Cardiac fibroblast (primary cell): ENCODE measurements around the gene GRIK1.

ENCODE experiments used
- DNase-seq, 2 donors: peaks; one replicate each; pipeline versions ENCODE4 v3.0.0 to v3.0.0-alpha.2; 2010; ENCODE audit warnings: low read depth in 2 of 2
- H3K4me3 ChIP-seq, 2 donors: replicated peaks in 1 of 2; 1 replicate in 1 of 2; 2 replicates in 1 of 2; pipeline ENCODE4 v1.5.1; 2011; ENCODE audit warnings: low read depth in 2 of 2, low read length in 2 of 2, mild to moderate bottlenecking in 2 of 2, moderate library complexity in 1 of 2
- CTCF ChIP-seq: IDR thresholded peaks from one replicate; pipeline ENCODE4 v1.5.1; 2011; ENCODE audit warnings: low read depth, mild to moderate bottlenecking, low read length, inconsistent platforms

The GRIK1 gene

GRCh38 chr21:29538115-29538514 lies 401.7 kb downstream of the GRIK1 start:
- no peak overlapping the region for H3K4me3 ChIP-seq
- TF ChIP-seq CTCF, result no peak
- DNase-seq, result peak; percentile 46 to 76

GRCh38 chr21:29534448-29534847 lies 405.3 kb downstream of the GRIK1 start:
- no peak overlapping the region for H3K4me3 ChIP-seq
- TF ChIP-seq CTCF, result no peak
- no peak for DNase-seq

- TF ChIP-seq CTCF, result no peak
- no peak for DNase-seq
- no peak overlapping the region for H3K4me3 ChIP-seq
These were observed 410.7 kb downstream of the GRIK1 start for GRCh38 chr21:29529139-29529538.

GRCh38 chr21:29526545-29526944 lies 413.3 kb downstream of the GRIK1 start:
- no peak for TF ChIP-seq CTCF
- no peak overlapping the region for H3K4me3 ChIP-seq
- DNase-seq, result no peak

GRCh38 chr21:29524055-29524454 lies 415.7 kb downstream of the GRIK1 start:
- TF ChIP-seq CTCF, result no peak
- DNase-seq, result peak in 1 of 2 donors; percentile 9
- no peak overlapping the region for H3K4me3 ChIP-seq

GRCh38 chr21:29523646-29524045 lies 416.1 kb downstream of the GRIK1 start:
- peak; percentile 42 to 73 for DNase-seq
- H3K4me3 ChIP-seq, result no peak overlapping the region
- TF ChIP-seq CTCF, result no peak

- no peak for DNase-seq
- no peak overlapping the region for H3K4me3 ChIP-seq
- TF ChIP-seq CTCF, result no peak
These were observed 417.9 kb downstream of the GRIK1 start for GRCh38 chr21:29521872-29522271.
